ENCODE data around the gene FGD1. TPM values are rescaled to one million over a fixed set of nuclear protein-coding genes. Genes with fewer than 3 reads are reported as not detected.

Gene FGD1
- total and polyA plus RNA-seq, 8 donors: 5.3 to 21.2 (median 17.0) TPM

DNA sequence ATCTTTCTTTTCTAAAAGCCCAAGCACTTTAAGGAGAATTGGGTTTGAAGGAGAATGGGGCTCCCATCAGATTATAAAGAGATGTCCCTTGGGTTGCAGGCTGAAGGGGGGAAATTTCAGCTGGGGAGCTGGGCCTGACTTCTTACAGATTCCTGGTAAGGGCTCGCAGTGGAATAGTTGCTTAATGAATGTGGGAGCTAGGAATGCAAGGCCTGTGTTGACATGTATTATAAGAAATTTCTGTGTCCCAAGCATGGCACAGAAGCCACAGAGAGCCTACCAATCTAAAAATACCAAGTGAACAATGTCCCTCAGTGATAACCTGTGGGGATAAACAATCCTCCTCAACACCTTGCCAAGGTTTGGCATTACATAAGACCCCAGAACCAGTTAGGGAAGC lies 98.9 kb downstream of the FGD1 start:
- DNase-seq (no peak), ATAC-seq (no peak)
- no peak overlapping the region for H3K4me3 ChIP-seq
- H3K27me3 ChIP-seq: no peaks in the 10 kb centered on the region
- no peaks in the 10 kb centered on the region for H3K9me3 ChIP-seq
- TF ChIP-seq, protein P1, sequence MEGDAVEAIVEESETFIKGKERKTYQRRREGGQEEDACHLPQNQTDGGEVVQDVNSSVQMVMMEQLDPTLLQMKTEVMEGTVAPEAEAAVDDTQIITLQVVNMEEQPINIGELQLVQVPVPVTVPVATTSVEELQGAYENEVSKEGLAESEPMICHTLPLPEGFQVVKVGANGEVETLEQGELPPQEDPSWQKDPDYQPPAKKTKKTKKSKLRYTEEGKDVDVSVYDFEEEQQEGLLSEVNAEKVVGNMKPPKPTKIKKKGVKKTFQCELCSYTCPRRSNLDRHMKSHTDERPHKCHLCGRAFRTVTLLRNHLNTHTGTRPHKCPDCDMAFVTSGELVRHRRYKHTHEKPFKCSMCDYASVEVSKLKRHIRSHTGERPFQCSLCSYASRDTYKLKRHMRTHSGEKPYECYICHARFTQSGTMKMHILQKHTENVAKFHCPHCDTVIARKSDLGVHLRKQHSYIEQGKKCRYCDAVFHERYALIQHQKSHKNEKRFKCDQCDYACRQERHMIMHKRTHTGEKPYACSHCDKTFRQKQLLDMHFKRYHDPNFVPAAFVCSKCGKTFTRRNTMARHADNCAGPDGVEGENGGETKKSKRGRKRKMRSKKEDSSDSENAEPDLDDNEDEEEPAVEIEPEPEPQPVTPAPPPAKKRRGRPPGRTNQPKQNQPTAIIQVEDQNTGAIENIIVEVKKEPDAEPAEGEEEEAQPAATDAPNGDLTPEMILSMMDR (IDR thresholded peaks at IDR 0.05): no peak
- H3K4me1 ChIP-seq: no peaks in the 10 kb centered on the region
- no peaks in the 10 kb centered on the region for H3K36me3 ChIP-seq
- H3K27ac ChIP-seq: no peak overlapping the region
- intact Hi-C loops (cut with DNase I): no loop called here

Other genes starting within 250 kb of the FGD1 start
- gene WNK3, start 138.2 kb downstream of the FGD1 start, total RNA-seq: 1 to 10 TPM; 1.3 to 1.7 TPM
- gene WNK3, start 138.2 kb downstream of the FGD1 start, polyA plus RNA-seq (ENCODE audit: insufficient read length in 6 of 6): 1 to 10 TPM; 4.8 to 5.8 (median 5.4) TPM
- 10 to 100 TPM; 29.0 to 31.5 TPM for gene TSR2, start 55.8 kb downstream of the FGD1 start, total RNA-seq
- gene TSR2, start 55.8 kb downstream of the FGD1 start, polyA plus RNA-seq (ENCODE audit: insufficient read length in 6 of 6): 10 to 100 TPM; 36.4 to 47.2 (median 44.3) TPM
- 10 to 100 TPM; 28.1 to 30.7 TPM for gene GNL3L, start 34.0 kb upstream of the FGD1 start, total RNA-seq
- gene GNL3L, start 34.0 kb upstream of the FGD1 start, polyA plus RNA-seq (ENCODE audit: insufficient read length in 6 of 6): 10 to 100 TPM; 19.0 to 27.5 (median 19.6) TPM

Data from left lung (tissue), 10 donors.